Kidney capillary endothelial cell (primary cell): ENCODE data around the gene MORC1.
"Not testable (repeated sequence)": the region's sequence is repeated elsewhere in the genome, so short reads cannot be mapped to it uniquely, and the experiment has no call there.

ENCODE experiments used
- DNase-seq: peaks from one replicate; pipeline ENCODE4 v3.0.0-alpha.2; 2018; ENCODE audit warnings: low spot score

The MORC1 gene

DNA sequence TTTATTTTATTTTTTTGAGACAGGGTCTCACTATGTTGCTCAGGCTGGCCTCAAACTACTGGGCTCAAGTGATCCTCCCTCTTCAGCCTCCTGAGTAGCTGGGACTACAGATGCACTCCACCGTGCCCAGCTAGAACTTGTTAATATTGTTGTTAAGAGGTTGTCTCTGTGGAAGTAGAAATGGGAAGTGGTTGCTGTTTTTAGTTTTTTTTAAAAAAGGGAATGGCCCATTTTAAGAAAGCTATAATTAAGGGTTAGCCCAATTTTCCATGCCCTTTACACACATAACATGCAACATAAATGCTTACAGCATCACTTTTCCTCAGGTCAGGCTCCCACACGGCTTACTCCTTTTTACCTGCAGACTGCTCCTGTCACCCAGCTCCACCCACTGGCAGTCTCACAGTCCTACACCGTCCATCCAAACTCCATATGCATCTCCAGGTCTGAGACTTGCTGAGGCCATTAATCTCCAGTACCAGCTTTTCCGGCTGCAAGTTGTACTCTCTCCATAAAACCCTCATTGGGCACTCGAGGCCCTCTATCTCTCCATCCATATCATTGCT is 19.8 kb downstream of the MORC1 start:
- no peak for DNase-seq

DNA sequence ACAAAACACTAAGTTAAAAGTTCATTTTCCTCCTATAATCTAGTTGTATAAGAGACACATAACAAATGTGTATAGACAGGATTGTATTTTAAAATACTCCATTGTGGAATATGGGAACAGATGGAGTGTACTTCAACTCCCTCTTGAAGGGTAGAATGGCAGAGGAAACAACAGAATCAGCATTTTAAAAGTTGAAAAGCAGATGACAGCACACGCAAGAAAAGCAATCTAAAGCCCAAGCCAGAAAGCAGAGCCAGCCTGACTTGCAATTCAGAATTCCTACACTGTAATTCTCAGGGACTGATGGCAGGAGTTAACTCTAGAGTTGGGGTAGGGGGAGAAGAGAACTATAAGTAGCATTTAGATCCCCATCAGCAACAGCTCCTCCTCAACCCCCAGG is 22.8 kb downstream of the MORC1 start:
- DNase-seq, result no peak

DNA sequence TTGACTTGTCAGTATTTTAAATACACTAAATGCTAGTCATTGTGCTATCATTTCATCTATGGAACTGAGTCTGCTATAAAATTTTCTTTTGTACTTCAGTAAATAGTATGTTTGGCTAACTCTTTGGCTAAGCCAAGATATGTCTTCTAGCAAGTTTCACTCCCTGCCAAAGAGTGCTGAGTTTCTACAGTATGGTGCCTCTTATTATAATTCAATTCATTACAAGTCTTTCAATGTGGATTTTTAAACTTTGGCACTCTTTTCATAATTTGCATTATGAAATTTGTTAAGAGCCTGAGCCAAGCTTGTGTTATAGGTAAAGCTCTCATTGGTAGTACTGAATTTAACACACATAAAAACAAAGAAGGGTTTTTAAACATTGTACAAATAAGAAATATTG is 24.4 kb downstream of the MORC1 start:
- no peak for DNase-seq

DNA sequence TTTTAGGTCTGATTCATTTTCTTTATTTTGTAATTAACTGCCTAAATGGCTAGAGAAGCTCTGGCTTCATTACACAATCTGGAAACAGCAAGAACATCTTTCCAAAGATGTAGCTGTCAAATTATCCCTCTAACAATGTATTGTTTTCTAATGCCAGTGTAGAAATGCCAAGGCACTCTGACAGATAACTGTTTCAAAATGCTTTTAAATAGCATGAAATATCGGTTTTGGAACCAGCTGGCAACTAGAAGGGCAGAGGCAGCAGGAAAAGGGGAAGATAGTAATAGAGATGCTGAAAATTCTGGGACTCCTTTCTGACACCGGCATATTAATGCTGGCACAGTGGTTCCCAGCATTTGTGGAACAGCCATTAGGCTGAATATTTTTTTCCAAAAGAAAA is 26.1 kb downstream of the MORC1 start:
- no peak for DNase-seq

DNA sequence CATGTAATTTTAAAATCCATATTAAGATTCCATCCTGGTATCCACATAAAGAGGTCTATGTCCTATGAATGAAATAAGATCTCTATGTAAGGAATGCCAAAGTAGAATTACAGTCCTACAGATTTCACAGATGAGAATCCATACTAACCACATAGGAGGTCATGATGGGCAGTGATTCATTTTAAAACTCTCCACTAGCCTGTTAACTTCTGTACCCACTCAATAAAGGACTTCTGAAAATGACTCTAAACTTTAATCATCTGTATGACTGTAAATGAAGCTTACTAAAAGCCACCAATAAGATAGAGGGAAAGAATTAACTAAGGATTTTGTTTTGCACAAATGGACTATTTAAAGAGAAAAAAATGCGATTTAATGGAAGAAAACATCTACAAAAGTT is 28.7 kb downstream of the MORC1 start:
- no peak for DNase-seq

DNA sequence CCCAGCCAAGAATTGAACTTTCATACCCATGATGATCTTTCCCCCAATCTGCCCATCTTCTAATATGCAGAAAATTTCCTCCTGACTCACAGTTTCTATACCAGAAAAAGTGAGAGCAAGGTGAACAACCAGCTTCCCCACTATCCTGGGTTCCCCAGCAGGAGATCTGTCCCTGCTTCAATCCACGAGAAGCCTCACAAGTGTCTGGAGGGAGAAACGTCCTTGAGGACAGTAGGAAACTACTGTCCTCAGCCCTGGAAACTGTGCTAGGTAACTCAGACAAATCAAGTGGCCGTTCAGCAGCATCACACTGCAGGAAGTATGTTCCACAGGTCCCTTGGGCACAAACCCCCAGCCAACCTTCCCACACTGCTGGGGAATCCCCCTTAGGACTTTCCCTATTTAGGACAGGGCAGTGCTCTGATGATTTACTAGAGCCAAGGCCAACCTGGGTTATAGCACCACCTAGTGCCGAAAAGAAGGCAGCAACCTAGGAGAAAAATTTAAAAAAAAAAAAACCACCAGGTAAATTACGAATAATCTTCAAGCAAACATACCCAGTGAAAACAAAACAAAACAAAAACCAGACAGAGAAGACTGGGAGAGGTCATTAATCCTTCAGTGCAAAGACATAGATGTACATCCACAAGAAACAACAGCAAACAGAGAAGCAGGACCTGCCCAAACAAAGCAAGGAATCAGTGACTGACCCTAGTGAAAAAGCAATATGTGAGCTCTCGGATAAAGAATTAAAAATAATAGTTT is 36.0 kb downstream of the MORC1 start:
- peak; percentile 32 for DNase-seq

DNA sequence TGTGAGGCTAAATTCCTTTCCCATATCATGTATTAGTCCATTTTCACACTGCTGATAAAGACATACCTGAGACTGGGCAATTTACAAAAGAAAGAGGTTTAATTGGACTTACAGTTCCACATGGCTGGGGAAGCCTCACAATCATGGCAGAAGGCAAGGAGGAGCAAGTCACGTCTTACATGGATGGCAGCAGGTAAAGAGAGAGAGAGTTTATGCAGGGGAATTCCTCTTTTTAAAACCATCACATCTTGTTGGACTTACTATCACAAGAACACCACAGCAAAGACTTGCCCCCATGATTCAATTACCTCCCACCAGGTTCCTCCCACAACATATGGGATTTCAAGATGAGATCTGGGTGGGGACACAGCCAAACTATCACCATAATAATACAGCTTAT is 37.8 kb downstream of the MORC1 start:
- DNase-seq, result not testable (repeated sequence)

DNA sequence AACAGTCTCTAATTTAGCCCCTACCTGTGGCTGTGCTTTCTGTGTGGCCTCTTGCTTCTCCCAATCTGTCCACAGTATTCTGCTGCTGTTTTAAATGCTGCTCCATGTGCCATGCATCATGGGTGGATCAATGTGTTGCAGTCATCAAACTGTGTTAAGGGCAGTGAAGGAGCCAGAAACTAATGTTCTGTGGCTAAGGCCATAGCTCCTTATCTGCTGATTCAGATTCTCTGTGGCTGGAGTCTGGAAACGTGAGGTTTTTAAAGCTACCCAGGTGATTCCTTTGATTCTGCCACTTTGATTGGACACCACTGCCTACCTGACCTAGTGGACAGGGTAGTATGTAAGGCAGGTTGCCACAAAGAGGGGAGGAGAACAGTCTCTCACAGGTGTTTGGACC is 44.8 kb downstream of the MORC1 start:
- DNase-seq, result no peak

DNA sequence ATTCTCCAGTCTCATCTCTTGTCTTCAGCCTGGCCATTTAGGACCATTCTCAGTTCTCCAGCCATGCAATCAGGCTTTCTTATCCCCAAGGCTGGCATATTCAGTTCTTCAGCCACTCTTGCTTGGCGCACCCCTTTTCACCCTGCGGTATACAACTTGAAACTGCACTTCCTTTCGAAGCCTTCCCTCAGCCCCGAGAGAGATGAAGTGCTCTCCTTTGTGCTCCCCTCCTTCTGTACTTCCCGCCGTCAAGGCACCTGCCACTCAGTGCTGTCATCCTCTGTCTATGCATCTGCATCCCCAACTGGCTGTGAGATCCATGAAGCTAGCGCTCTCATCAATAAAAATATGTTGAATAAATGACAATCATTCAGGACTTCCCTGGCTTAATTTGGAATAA is 45.7 kb downstream of the MORC1 start:
- DNase-seq, result no peak

DNA sequence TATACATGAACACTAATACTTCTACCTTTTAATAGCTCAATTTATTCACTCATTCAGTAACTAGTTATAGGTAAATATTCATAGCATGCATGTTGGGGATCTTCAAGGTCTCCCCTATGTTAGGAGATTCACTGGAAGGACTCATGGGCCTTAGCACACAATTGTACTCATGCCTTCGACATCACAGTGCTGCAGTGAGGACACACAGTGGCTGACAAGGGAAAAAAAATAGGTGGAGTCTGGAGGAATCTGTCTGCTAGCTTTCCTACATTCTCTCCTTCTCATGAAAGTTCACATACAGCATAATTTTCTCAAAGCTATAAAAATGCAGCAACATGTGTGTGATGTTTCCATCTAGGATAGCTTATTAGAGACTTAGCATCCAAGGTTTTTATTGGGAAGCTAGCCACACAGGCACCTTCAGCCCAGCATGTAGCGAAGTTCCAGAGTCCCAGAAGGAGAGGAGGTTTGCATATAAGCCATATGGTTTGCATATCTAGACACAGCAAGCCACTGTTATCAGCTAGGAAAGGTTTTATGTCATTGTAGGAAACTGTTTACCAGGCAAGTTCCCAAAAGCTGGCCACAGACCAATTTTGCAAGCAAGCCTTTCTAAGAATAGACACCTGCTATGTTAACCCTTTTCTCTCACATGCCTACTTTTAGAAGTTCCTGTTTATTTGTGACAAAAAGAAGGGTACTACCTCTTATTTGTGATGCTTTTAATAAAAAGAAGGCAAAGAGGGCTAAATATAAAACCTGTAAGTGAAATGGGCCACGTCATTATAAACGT is 46.4 kb downstream of the MORC1 start:
- DNase-seq, result no peak

DNA sequence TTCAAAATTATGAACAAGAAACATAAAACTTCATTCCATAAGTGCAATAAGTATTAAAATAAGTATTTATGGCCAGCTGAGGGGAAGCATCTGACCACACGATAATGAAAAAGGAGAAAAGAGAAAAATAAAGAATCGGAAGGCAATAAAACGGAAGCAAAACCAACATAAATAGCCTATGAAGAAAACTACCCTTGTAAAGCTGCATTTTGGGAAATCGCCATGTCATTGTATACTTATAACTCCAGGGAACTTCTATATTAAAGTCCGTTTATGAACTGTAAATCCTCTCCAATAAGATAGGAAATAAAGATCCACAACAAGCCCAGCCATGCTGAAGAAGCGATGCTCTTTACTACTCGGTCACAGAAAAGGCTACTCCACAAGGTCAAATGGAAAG is 47.7 kb downstream of the MORC1 start:
- no peak for DNase-seq

DNA sequence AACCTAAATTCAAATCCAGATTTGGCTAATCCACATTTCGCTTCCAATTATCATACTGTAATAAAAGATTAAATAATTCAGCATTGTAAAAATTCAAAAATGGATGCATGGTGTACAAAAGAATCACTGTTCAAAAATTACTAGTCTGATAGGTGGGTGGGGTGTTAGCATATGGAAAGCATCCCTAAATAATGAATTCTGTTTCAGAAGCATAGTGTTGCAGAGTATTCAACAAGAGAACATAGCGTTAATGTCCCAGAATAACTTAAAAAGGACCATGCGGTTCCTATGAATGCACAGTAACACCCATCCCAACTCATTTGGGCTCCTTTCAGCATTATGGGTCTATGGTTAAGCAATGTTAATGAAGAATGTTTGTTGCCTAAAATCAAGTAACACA is 51.1 kb downstream of the MORC1 start:
- no peak for DNase-seq

DNA sequence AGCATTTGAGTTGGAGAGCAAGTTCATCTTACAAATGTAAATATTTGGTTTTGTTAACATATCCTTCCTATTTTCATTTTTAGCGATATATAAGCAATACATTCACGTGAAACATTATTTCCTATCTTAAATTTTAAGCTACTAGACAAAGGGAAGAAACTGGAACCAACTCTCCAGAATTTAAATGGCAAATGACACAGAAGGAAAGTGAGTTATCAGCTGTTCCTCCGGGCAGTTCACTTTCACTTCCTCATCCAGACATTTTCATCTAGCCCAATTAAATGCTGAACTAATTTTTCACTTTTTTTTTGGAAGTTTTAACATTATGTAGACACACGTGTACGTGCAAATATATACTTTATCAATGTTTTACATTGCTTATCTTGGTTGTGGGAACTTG is 58.7 kb downstream of the MORC1 start:
- no peak for DNase-seq

DNA sequence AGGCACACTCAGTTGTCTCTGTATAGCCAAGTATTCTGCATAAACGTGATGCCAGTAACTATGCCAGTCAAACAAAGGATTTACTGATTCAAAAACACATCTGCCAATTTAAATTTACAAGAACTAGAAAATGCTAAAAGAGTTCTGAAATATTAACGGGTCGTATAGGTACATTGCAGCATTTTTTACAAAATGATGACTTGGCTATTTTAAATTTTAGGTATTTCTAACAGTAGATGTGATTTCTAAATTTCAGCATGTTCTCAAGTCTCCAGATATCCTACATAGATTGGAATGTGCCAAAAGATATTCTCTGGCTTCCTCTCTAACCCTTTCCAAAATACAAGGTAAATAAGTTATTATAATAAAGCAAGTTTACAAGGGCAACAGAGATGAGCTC is 60.3 kb downstream of the MORC1 start:
- no peak for DNase-seq

DNA sequence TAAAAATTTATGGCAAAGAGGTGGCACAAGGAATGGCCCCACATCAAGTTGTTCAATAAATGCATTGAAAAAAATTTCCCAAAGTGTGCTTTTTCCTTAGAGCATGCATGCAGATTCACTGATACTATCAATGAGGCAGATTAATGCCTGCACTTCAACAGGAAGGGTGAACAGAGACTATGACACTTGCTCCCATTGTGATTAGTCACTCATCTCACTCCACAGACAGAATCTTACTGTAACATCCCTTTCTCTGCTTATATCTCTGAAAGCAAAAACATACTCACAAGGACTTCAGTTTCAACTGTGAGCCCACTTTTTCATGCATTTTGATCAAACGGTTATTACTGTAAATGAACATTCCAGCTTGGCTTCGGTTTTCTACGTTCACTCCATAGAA is 60.9 kb downstream of the MORC1 start:
- no peak for DNase-seq

DNA sequence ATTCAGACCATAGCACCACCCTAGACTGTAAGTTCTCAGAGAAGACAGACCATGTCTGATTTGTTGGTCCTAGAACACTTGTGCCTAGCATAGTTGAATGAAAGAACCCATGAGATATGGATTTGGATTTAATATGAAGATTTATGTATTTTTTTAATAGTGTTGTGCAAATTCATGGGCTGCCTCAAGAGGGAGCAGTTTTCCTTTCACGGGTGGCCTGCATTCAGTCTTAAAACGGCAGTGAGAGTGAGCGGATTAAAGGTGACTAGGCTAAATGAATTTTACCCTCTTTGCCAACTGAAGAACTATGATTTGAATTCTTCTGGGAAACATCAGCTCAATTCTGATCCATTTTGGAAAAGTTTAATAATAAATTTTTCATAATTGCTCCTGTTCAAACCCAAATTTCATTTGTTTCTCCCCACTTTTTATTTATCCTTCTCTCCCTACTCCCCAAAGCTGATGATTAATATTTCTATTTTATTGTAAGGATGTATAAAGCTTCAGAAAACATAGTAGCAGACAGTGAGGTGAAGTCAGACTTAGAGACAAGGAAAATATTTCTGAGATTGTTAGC is 67.3 kb downstream of the MORC1 start:
- DNase-seq, result peak; percentile 33

DNA sequence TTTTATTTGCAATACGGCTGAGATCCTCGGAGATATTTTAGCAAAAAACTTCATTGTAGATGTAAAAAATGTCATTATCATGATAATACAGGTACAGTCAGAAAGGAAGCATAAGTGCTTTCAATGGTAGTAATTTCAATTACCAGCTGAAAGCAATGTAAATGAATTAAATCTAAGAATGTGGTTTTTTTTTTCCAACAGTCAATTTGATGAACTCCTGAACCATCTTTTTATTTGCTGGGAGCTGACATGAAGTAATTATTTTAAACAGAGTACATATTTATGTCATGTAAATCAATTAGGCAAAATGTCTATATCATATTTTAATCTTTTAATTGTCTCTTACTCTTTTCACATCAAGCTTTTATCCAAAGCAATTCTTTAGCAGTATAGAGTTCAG is 70.6 kb downstream of the MORC1 start:
- no peak for DNase-seq

DNA sequence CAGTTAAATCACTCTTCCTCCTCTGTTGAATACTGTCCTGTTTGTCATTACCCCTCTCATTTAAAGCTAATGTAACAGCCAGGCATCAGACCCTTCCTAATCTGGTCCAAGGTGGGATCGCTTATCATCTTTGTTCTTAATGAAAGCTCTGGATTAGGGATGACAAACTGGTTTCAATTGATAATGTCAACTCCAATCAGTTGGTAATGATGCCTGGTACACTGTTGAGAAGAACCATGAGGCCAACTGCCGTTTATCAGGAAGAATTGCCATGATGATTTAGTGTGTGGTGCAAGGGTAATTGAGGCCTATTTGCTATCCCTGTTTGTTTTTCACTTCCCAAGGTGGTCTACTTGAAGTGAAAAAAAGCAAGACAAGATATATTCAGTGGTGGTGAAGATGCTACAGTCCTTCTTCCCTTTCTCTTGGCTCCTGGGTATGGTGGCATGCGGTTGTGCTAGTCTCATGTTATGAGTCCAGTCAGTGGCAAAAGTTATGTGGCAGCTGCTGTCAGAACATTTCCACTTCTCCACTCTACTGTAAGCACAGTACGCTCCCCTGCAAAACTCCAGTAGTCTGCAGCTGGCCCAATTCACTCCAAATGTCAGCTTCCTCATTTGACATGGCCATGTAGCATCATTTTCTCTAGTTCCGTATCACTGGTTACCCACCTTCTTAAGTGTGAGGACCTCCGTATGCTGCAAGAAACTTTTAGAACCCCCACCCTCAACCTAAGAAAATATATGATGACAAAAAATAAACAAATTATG is 72.5 kb downstream of the MORC1 start:
- DNase-seq, result no peak

DNA sequence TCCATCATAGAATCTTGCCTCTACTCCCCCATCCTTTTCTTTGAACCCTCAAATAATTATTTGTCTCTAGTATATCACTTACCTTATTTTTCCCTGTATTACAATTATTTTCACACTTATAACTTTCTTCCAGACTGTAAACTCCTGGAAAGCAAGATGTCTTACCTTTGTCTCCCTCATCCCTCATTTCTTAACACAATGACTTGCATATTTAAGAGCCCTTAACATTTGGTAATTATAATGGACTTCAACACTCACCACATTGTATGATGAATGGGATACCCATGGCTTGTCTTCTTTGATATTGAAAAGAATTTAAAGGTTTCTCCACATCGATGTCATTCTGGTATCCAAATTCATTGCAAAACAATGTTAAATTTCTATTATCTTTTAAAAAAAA is 82.9 kb downstream of the MORC1 start:
- DNase-seq, result no peak

DNA sequence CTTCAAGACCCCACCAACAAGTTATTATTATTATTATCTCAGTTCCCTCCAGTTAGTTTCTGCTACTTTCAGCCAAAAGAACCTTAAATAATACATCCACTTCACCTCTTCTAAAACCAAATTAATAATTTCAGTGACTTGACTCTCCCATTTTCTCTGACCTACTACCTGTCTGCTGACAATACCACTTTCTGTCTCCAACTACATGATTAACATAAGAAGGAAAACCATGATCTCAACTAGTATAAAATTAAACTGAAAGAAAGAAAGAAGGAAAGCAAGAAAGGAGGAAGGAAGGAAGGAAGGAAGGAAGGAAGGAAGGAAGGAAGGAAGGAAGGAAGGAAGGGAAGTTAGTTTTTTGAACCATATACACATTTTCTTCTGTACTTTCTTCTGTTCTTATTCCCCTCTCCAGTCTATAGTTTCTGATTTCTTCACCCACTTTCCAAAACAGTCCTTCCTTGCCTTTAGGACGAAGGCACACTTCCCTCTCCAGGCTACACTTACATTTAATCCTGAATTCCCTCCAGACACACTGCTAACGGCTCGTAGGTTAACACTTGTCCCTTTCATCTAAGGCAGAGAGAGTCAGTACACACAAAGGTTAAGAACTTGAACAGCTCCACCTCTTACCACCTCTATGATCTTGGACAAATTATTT is 84.8 kb downstream of the MORC1 start:
- no peak for DNase-seq

DNA sequence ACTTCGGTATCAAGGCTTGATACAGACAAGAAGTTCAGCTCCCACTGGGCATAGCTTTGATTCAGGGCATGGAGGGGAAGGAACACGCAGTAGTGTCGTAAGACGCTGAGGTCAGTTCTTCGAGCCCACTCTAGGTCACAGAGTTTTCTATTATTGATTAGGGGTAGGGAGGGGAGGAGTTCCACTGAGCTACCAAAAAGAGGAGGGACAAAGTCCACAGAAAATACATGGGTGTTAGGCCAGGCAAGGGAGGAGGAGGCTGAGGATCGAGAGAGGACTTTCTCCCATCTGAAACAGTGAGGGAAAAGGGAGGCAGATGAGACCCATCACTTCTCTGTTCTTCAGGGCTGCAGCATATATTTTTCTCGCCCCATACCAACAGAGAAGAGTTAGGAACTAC is 89.2 kb downstream of the MORC1 start:
- no peak for DNase-seq

DNA sequence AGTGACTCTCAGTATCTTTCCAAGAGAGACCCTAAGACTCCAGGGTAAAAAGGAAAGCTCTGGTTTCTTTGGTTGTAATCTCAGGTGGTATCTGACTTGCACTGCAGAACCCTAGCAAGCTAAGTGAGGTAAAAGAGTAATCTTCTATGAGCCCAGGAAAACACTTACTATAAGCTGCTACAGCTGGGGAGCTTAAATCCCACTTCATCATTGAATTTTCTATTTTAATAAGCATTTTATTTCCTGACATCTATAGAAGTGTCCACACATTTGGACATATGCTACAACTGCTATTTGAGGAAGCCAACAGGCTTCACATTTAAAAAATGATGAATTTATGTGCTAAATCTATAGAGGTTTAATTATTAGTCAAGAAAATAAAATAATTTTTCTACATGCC is 91.1 kb downstream of the MORC1 start:
- no peak for DNase-seq
